Measurements from ENCODE around the gene PPM1B. TPM values are rescaled to one million over a fixed set of nuclear protein-coding genes. Genes with fewer than 3 reads are reported as not detected.

PPM1B gene
- total and polyA plus RNA-seq, 2 of the 4 experiments (the other 2 are of a cell fraction) = 13.4 to 14.7 TPM

DNA sequence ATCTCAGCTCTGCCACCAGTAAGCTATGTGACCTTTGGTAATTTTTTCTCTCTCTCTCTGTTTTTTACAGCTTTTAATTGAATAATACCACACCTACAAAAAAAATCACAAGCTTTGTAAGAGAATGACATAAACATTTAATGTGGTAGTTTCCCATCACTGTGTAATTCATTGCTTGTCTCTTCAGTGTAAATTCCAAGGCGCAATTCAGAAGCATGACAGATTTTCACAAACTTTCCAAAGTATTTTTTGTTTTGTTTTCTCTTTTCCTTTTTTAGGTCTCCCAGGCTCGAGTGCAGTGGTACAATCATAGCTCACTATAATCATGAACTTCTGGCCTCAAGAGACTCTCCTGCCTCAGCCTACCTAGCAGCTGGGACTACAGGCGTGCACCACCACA is 25.0 kb upstream of the PPM1B start:
- H3K4me3 ChIP-seq (ENCODE audit: insufficient read depth, low read depth, low read length) = no peak overlapping the region
- no TSS peak for BruUV-seq (replicated peaks)
- no peaks in the 10 kb centered on the region for H3K9me1 ChIP-seq (ENCODE audit: insufficient read depth, low read length)
- no peaks in the 10 kb centered on the region for H3K79me1 ChIP-seq (ENCODE audit: low read depth in 1 of 2, low read length in 2 of 2)
- no peaks in the 10 kb centered on the region; the same call in 1 of the 2 replicates for H3K4me1 ChIP-seq (ENCODE audit: control insufficient read depth, insufficient read depth, low read length)
- TF ChIP-seq CEBPB (IDR thresholded peaks at IDR 0.05; ENCODE audit: low read depth, low read length) = no peak
- TF ChIP-seq, protein P1, sequence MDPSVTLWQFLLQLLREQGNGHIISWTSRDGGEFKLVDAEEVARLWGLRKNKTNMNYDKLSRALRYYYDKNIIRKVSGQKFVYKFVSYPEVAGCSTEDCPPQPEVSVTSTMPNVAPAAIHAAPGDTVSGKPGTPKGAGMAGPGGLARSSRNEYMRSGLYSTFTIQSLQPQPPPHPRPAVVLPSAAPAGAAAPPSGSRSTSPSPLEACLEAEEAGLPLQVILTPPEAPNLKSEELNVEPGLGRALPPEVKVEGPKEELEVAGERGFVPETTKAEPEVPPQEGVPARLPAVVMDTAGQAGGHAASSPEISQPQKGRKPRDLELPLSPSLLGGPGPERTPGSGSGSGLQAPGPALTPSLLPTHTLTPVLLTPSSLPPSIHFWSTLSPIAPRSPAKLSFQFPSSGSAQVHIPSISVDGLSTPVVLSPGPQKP (IDR thresholded peaks at IDR 0.05; ENCODE audit: borderline replicate concordance, low read depth, low read length) = no peak
- TF ChIP-seq MAFK (IDR thresholded peaks at IDR 0.05; ENCODE audit: low read depth, low read length) = no peak
- TF ChIP-seq, protein P2, sequence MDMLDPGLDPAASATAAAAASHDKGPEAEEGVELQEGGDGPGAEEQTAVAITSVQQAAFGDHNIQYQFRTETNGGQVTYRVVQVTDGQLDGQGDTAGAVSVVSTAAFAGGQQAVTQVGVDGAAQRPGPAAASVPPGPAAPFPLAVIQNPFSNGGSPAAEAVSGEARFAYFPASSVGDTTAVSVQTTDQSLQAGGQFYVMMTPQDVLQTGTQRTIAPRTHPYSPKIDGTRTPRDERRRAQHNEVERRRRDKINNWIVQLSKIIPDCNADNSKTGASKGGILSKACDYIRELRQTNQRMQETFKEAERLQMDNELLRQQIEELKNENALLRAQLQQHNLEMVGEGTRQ (IDR thresholded peaks at IDR 0.05; ENCODE audit: low read depth, low read length) = no peak
- no peak for TF ChIP-seq RCOR1 (IDR thresholded peaks at IDR 0.05; ENCODE audit: insufficient replicate concordance, low read length)
- TF ChIP-seq MAZ (IDR thresholded peaks at IDR 0.05; ENCODE audit: borderline replicate concordance, low read depth, low read length) = no peak
- no peak for TF ChIP-seq NFE2L2 (IDR thresholded peaks at IDR 0.05; ENCODE audit: low read depth, low read length)
- no peak for TF ChIP-seq RFX5 (IDR thresholded peaks at IDR 0.05; ENCODE audit: low read depth, low read length)
- no peak for TF ChIP-seq CHD1 (IDR thresholded peaks at IDR 0.05; ENCODE audit: low read depth, low read length)
- no peak for TF ChIP-seq FOS (IDR thresholded peaks at IDR 0.05; ENCODE audit: low read depth, low read length)
- no peak for TF ChIP-seq RAD21 (IDR thresholded peaks at IDR 0.05; ENCODE audit: low read length)
- TF ChIP-seq POLR2A (IDR thresholded peaks at IDR 0.05; ENCODE audit: low read depth, low read length) = no peak
- TF ChIP-seq MXI1 (IDR thresholded peaks at IDR 0.05; ENCODE audit: borderline replicate concordance, low read depth, low read length) = no peak
- TF ChIP-seq SMC3 (IDR thresholded peaks at IDR 0.05; ENCODE audit: low read depth, low read length) = no peak
- TF ChIP-seq BHLHE40 (IDR thresholded peaks at IDR 0.05; ENCODE audit: low read depth, low read length) = no peak
- TF ChIP-seq, protein P3, sequence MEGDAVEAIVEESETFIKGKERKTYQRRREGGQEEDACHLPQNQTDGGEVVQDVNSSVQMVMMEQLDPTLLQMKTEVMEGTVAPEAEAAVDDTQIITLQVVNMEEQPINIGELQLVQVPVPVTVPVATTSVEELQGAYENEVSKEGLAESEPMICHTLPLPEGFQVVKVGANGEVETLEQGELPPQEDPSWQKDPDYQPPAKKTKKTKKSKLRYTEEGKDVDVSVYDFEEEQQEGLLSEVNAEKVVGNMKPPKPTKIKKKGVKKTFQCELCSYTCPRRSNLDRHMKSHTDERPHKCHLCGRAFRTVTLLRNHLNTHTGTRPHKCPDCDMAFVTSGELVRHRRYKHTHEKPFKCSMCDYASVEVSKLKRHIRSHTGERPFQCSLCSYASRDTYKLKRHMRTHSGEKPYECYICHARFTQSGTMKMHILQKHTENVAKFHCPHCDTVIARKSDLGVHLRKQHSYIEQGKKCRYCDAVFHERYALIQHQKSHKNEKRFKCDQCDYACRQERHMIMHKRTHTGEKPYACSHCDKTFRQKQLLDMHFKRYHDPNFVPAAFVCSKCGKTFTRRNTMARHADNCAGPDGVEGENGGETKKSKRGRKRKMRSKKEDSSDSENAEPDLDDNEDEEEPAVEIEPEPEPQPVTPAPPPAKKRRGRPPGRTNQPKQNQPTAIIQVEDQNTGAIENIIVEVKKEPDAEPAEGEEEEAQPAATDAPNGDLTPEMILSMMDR (conservative IDR thresholded peaks at IDR 0.05; ENCODE audit: low read depth, low read length) = no peak
- in situ Hi-C loops (cut with MboI; ENCODE audit: low sequenced_read_pairs) = no loop called here
- no peak overlapping the region for H3K18ac ChIP-seq (ENCODE audit: low read depth, low read length)
- H3K36me3 ChIP-seq (ENCODE audit: control insufficient read depth, insufficient read depth, low read length) = no peaks in the 10 kb centered on the region
- no peak overlapping the region for H2AFZ ChIP-seq (replicated peaks; ENCODE audit: low read length, poor library complexity)
- H4K20me1 ChIP-seq (ENCODE audit: insufficient read depth, low read length) = no peaks in the 10 kb centered on the region
- H2AK5ac ChIP-seq (ENCODE audit: low read depth, low read length) = no peak overlapping the region
- H3K4me2 ChIP-seq (ENCODE audit: low read depth, low read length) = no peak overlapping the region
- H3K9ac ChIP-seq (ENCODE audit: low read depth, low read length) = no peak overlapping the region
- DNase-seq = no peak
- no peak overlapping the region for H2BK5ac ChIP-seq (ENCODE audit: low read depth, low read length, poor library complexity, severe bottlenecking)
- ATAC-seq (ENCODE audit: low read depth) = no peak; the same call in 1 of the 2 replicates
- no peak overlapping the region for H2BK20ac ChIP-seq (ENCODE audit: low read depth, low read length)
- H3K14ac ChIP-seq (replicated peaks; ENCODE audit: low read depth, low read length) = no peak overlapping the region
- H2BK15ac ChIP-seq (ENCODE audit: low read depth, low read length) = no peak overlapping the region
- H4K5ac ChIP-seq (ENCODE audit: low read depth, low read length) = no peak overlapping the region
- no peak overlapping the region for H3K56ac ChIP-seq (ENCODE audit: extremely low read depth, insufficient read depth, low read length)
- H4K91ac ChIP-seq (ENCODE audit: insufficient read depth, low read depth, low read length) = no peak overlapping the region
- H3K23ac ChIP-seq (ENCODE audit: low read depth, low read length) = no peak overlapping the region
- intact Hi-C loops (cut with micrococcal nuclease) = no loop called here
- H2BK120ac ChIP-seq (ENCODE audit: low read depth, low read length) = no peak overlapping the region
- no peaks in the 10 kb centered on the region for H3K27me3 ChIP-seq (ENCODE audit: control insufficient read depth, insufficient read depth, low read length)
- ChIA-PET POLR2A (ENCODE audit: unreplicated experiment) (no interaction called here), CTCF (interaction anchor here (0.5 kb wide), 1 partner anchor 44 kb away, joined by 4 read pairs; no protein-coding TSS in a partner anchor)
- no peak overlapping the region for H3K4ac ChIP-seq (ENCODE audit: low read depth, low read length)
- H2AK9ac ChIP-seq (replicated peaks; ENCODE audit: low read depth, low read length, poor library complexity) = no peak overlapping the region
- H3K27ac ChIP-seq (ENCODE audit: insufficient read depth, low read length) = no peak overlapping the region
- H4K8ac ChIP-seq (ENCODE audit: low read depth in 2 of 2, low read length in 2 of 2) = no peak overlapping the region
- H3K9me3 ChIP-seq (ENCODE audit: control insufficient read depth, insufficient read depth, low read length) = no peaks in the 10 kb centered on the region
- 71% methylated on average over 2 of the region's 3 CpGs; no CpG with 5 or more reads in 1 of the 2 experiments for WGBS, 2 experiments (ENCODE audit: extremely low coverage in 2 of 2, insufficient read length in 1 of 2)
- dilution Hi-C loops (cut with HindIII; ENCODE audit: low sequenced_read_pairs, unreplicated experiment) = no loop called here

All from IMR-90 (cell line).